Keratinocyte (primary cell): ENCODE measurements around the gene TRAF3. TPM values are rescaled to one million over a fixed set of nuclear protein-coding genes. Genes with fewer than 3 reads are reported as not detected.

Source experiments
- DNase-seq: peaks from one replicate; pipeline ENCODE4 v3.0.0-alpha.2; 2011; ENCODE audit warnings: low read depth, missing footprints, low spot score
- FAIRE-seq: peaks from 2 replicates; lab custom pipeline; 2011; peaks lifted over from hg19 to GRCh38; lab: Jason Lieb, UNC
- H2AFZ ChIP-seq: 2 replicates; pipeline ENCODE4 v1.6.0; 2012; ENCODE audit warnings: low read length, control low read depth, inconsistent platforms; ENCODE audit not compliant: control insufficient read depth
- H3K27ac ChIP-seq: 2 replicates; pipeline ENCODE4 v1.5.1; 2011; ENCODE audit warnings: low read length; ENCODE audit not compliant: control insufficient read depth, insufficient read depth
- H3K27me3 ChIP-seq: 3 replicates; pipeline ENCODE4 v1.6.0; 2011; ENCODE audit warnings: low read length; ENCODE audit not compliant: control insufficient read depth, insufficient read depth; ENCODE audit errors: extremely low read depth
- H3K36me3 ChIP-seq, 2 experiments: 2 replicates in 1 of 2; 3 replicates in 1 of 2; pipeline ENCODE4 v1.5.1; 2011; ENCODE audit warnings: low read length in 2 of 2, mild to moderate bottlenecking in 1 of 2; ENCODE audit not compliant: control insufficient read depth in 2 of 2, insufficient read depth in 2 of 2; ENCODE audit errors: extremely low read depth in 1 of 2
- H3K4me1 ChIP-seq: 3 replicates; pipeline ENCODE4 v1.5.1; 2011; ENCODE audit warnings: low read length; ENCODE audit not compliant: control insufficient read depth, insufficient read depth; ENCODE audit errors: extremely low read depth
- H3K4me2 ChIP-seq: 3 replicates; pipeline ENCODE4 v1.6.0; 2011; ENCODE audit warnings: low read depth, low read length; ENCODE audit not compliant: control insufficient read depth, insufficient read depth; ENCODE audit errors: extremely low read depth
- H3K4me3 ChIP-seq, 3 experiments: fragments of 200-600 bp in 1 of 3; sonication (generic) in 1 of 3; 2 replicates in 2 of 3; 3 replicates in 1 of 3; pipeline ENCODE4 v1.5.1; 2011 to 2016; ENCODE audit warnings: low read length in 3 of 3, mild to moderate bottlenecking in 3 of 3, control low read depth in 2 of 3, inconsistent platforms in 1 of 3, low read depth in 1 of 3, mixed read lengths in 1 of 3, mixed run types in 1 of 3, moderate library complexity in 1 of 3; ENCODE audit not compliant: control insufficient read depth in 2 of 3, insufficient read depth in 2 of 3; ENCODE audit errors: extremely low read depth in 1 of 3
- H3K79me2 ChIP-seq: 2 replicates; pipeline ENCODE4 v1.6.0; 2012; ENCODE audit warnings: low read length; ENCODE audit not compliant: control insufficient read depth, insufficient read depth
- H3K9ac ChIP-seq: 3 replicates; pipeline ENCODE4 v1.6.0; 2011; ENCODE audit warnings: low read length; ENCODE audit not compliant: control insufficient read depth, insufficient read depth; ENCODE audit errors: extremely low read depth
- H3K9me1 ChIP-seq: 3 replicates; pipeline ENCODE4 v1.6.0; 2011; ENCODE audit warnings: low read length; ENCODE audit not compliant: control insufficient read depth, insufficient read depth; ENCODE audit errors: extremely low read depth
- H3K9me3 ChIP-seq: 2 replicates; pipeline ENCODE4 v1.5.1; 2012; ENCODE audit warnings: low read depth, low read length; ENCODE audit not compliant: control insufficient read depth
- H4K20me1 ChIP-seq: 3 replicates; pipeline ENCODE4 v1.6.0; 2011; ENCODE audit warnings: low read length; ENCODE audit not compliant: control insufficient read depth, insufficient read depth; ENCODE audit errors: extremely low read depth
- EZH2 ChIP-seq: IDR thresholded peaks from one replicate; pipeline ENCODE4 v1.6.1; 2012; ENCODE audit warnings: inconsistent platforms, mild to moderate bottlenecking, low read length, moderate library complexity
- dilution Hi-C: fragments of 300-500 bp; cut with MboI; formaldehyde crosslinking; loops from one replicate; pipeline ENCODE4 v1.7.0; 2020; ENCODE audit warnings: low sequenced_read_pairs; ENCODE audit not compliant: extremely low pct_ligation_motif_present
- polyA plus RNA-seq, 5 experiments: library from polyadenylated mRNA; depleted of rRNA in 3 of 5; stranded (reverse) in 3 of 5; stranded (forward) in 1 of 5; unstranded in 1 of 5; fragments of >200 nt; gene quantifications; 1 replicate in 1 of 5; 2 replicates in 3 of 5; 3 replicates in 1 of 5; pipeline versions ENCODE4 v1.2.1 to v1.2.3, GENCODE V29; 2011 to 2012; ENCODE audit warnings: missing spikeins in 2 of 5, low read depth in 1 of 5, low replicate concordance in 1 of 5
- TF ChIP-seq, protein P1 (sequence below), 3 experiments: IDR thresholded peaks in 1 of 3; conservative IDR thresholded peaks in 1 of 3; optimal IDR thresholded peaks in 1 of 3; 2 replicates in 2 of 3; 3 replicates in 1 of 3; pipeline versions ENCODE3 to v1.5.1; 2011; ENCODE audit warnings: low read length in 3 of 3, mild to moderate bottlenecking in 3 of 3, moderate library complexity in 2 of 3, control low read depth in 1 of 3, inconsistent platforms in 1 of 3; ENCODE audit not compliant: insufficient read depth in 2 of 3; ENCODE audit errors: extremely low read depth in 1 of 3

Gene TRAF3
- polyA plus RNA-seq, 1 donor (not counting 4 experiments of a cell fraction or from before 2014, with no cell fraction given), result 12.5 TPM

- no peak overlapping the region for H3K9ac ChIP-seq
- H3K27ac ChIP-seq, result no peak overlapping the region
- no peaks in the 10 kb centered on the region for H3K9me1 ChIP-seq
- no peak overlapping the region for H3K4me2 ChIP-seq
- H3K4me1 ChIP-seq, result no peaks in the 10 kb centered on the region
- no peaks in the 10 kb centered on the region for H3K9me3 ChIP-seq
- TF ChIP-seq, protein P1, sequence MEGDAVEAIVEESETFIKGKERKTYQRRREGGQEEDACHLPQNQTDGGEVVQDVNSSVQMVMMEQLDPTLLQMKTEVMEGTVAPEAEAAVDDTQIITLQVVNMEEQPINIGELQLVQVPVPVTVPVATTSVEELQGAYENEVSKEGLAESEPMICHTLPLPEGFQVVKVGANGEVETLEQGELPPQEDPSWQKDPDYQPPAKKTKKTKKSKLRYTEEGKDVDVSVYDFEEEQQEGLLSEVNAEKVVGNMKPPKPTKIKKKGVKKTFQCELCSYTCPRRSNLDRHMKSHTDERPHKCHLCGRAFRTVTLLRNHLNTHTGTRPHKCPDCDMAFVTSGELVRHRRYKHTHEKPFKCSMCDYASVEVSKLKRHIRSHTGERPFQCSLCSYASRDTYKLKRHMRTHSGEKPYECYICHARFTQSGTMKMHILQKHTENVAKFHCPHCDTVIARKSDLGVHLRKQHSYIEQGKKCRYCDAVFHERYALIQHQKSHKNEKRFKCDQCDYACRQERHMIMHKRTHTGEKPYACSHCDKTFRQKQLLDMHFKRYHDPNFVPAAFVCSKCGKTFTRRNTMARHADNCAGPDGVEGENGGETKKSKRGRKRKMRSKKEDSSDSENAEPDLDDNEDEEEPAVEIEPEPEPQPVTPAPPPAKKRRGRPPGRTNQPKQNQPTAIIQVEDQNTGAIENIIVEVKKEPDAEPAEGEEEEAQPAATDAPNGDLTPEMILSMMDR (optimal IDR thresholded peaks at IDR 0.05 in 1 of 3, IDR thresholded peaks at IDR 0.05 in 1 of 3, conservative IDR thresholded peaks at IDR 0.05 in 1 of 3; ENCODE audit: extremely low read depth in 1 of 3, insufficient read depth in 2 of 3, low read length in 3 of 3), result no peak
- TF ChIP-seq EZH2, result no peak
- no peak overlapping the region for H2AFZ ChIP-seq
- FAIRE-seq (no peak), DNase-seq (no peak)
- H3K27me3 ChIP-seq, result no peaks in the 10 kb centered on the region
- H4K20me1 ChIP-seq, result no peaks in the 10 kb centered on the region
- H3K4me3 ChIP-seq, result no peak overlapping the region
- dilution Hi-C loops, result no loop called here
- no peaks in the 10 kb centered on the region for H3K36me3 ChIP-seq
- H3K79me2 ChIP-seq, result no peaks in the 10 kb centered on the region
These were observed 8.8 kb upstream of the TRAF3 start for GRCh38 chr14:102768223-102769048.

DNA sequence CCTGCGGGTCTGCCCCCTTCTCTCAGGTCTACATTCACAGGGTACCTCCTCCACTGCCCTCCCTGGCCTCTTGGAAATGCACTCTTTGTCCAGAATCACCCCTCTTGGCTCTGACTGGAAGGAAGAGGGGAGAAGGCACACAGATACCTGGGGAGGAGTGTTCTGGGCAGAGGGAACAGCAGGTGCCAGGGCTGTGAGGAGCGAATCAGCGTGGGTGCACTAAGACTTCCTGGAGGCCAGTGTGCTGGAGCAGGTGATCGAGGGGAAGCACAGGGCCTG, 8.3 kb upstream of the TRAF3 start:
- TF ChIP-seq, protein P1 (optimal IDR thresholded peaks at IDR 0.05 in 1 of 3, IDR thresholded peaks at IDR 0.05 in 1 of 3, conservative IDR thresholded peaks at IDR 0.05 in 1 of 3; ENCODE audit: extremely low read depth in 1 of 3, insufficient read depth in 2 of 3, low read length in 3 of 3), result no peak
- no peak for TF ChIP-seq EZH2
- dilution Hi-C loops, result no loop called here

More for the DNA sequence above, 8.3 kb upstream of the TRAF3 start:
- FAIRE-seq (no peak), DNase-seq (no peak)
- H3K79me2 ChIP-seq, result no peaks in the 10 kb centered on the region
- H3K9ac ChIP-seq, result no peak overlapping the region
- H3K9me1 ChIP-seq, result no peaks in the 10 kb centered on the region
- no peaks in the 10 kb centered on the region for H4K20me1 ChIP-seq
- no peak overlapping the region for H3K27ac ChIP-seq
- H3K4me3 ChIP-seq, result no peak overlapping the region
- H2AFZ ChIP-seq, result no peak overlapping the region
- H3K27me3 ChIP-seq, result no peaks in the 10 kb centered on the region
- no peaks in the 10 kb centered on the region for H3K4me1 ChIP-seq
- H3K9me3 ChIP-seq, result no peaks in the 10 kb centered on the region
- no peak overlapping the region for H3K4me2 ChIP-seq
- H3K36me3 ChIP-seq, result no peaks in the 10 kb centered on the region
